GM12892 (cell line): Measurements from ENCODE around the gene AUH.

ENCODE experiments used
- POLR2A ChIP-seq: IDR thresholded peaks from 2 replicates; pipeline ENCODE4 v1.6.1; 2011; ENCODE audit warnings: low read depth, low read length, control low read depth
- POLR2AphosphoS5 ChIP-seq: IDR thresholded peaks from 2 replicates; pipeline ENCODE4 v1.6.1; 2011; ENCODE audit warnings: low read depth, low read length, control low read depth
- TAF1 ChIP-seq: IDR thresholded peaks from 2 replicates; pipeline ENCODE4 v1.6.1; 2011; ENCODE audit warnings: low read depth, mild to moderate bottlenecking, control low read depth, low read length, borderline replicate concordance

DNA sequence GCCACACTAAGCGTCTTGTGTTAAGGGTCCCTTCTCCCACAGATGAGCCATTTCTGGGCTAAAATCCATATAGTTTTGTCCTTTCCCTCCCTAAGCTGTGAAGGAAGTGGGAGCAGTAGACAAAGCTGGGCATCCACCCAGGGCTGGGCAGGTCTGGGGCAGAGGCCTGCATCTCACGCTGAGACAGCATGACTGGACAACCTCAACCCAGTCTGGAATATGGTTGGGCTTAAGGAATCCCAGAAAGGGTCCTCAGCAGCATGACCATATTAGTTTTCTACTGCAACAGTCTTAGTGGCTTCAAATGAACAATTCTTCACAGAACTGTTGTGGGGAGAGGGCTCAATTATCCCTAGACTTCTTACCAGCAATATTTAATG lies 173.8 kb downstream of the AUH start:
- TF ChIP-seq POLR2A: no peak
- no peak for TF ChIP-seq POLR2AphosphoS5
- TF ChIP-seq TAF1: no peak
